GM23338 (cell line): ENCODE results near the gene CASK. TPM values are rescaled to one million over a fixed set of nuclear protein-coding genes. Genes with fewer than 3 reads are reported as not detected.

ENCODE experiments used
- STAT1 ChIP-seq: IDR thresholded peaks from one replicate; pipeline ENCODE4 v1.6.1; 2016; ENCODE audit warnings: antibody characterized with exemption; ENCODE audit not compliant: unreplicated experiment
- ZNF462 ChIP-seq: fragments of 250-450 bp; sonication (Bioruptor Pico); IDR thresholded peaks from 2 replicates; pipeline ENCODE4 v1.5.0; 2020; ENCODE audit warnings: mild to moderate bottlenecking, moderate library complexity
- polyA plus RNA-seq: library from polyadenylated mRNA; unstranded; fragments of >200 nt; fragmentation: Nextera tagmentation; extraction: Ambion mirVana; gene quantifications from 2 replicates; pipeline ENCODE4 v1.2.1, GENCODE V29; 2016
- total RNA-seq: library from RNA; depleted of rRNA; stranded (reverse); fragments of >200 nt; shearing (Covaris generic); gene quantifications from 2 replicates; pipeline ENCODE4 v1.2.3, GENCODE V29; 2014
- TF ChIP-seq, protein P1 (sequence below): IDR thresholded peaks from one replicate; pipeline ENCODE4 v1.6.1; 2018; ENCODE audit warnings: antibody characterized with exemption; ENCODE audit not compliant: unreplicated experiment

The CASK gene
- total and polyA plus RNA-seq, 2 experiments from 2014 or later: 15.3 to 44.4 TPM

GRCh38 chrX:41718481-41719235 is 204.7 kb downstream of the CASK start (continued):
- TF ChIP-seq ZNF462 (CRISPR knock-in tag) (no peak), STAT1 (no peak)
- TF ChIP-seq, protein P1, sequence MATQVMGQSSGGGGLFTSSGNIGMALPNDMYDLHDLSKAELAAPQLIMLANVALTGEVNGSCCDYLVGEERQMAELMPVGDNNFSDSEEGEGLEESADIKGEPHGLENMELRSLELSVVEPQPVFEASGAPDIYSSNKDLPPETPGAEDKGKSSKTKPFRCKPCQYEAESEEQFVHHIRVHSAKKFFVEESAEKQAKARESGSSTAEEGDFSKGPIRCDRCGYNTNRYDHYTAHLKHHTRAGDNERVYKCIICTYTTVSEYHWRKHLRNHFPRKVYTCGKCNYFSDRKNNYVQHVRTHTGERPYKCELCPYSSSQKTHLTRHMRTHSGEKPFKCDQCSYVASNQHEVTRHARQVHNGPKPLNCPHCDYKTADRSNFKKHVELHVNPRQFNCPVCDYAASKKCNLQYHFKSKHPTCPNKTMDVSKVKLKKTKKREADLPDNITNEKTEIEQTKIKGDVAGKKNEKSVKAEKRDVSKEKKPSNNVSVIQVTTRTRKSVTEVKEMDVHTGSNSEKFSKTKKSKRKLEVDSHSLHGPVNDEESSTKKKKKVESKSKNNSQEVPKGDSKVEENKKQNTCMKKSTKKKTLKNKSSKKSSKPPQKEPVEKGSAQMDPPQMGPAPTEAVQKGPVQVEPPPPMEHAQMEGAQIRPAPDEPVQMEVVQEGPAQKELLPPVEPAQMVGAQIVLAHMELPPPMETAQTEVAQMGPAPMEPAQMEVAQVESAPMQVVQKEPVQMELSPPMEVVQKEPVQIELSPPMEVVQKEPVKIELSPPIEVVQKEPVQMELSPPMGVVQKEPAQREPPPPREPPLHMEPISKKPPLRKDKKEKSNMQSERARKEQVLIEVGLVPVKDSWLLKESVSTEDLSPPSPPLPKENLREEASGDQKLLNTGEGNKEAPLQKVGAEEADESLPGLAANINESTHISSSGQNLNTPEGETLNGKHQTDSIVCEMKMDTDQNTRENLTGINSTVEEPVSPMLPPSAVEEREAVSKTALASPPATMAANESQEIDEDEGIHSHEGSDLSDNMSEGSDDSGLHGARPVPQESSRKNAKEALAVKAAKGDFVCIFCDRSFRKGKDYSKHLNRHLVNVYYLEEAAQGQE: no peak
